ENCODE results near the gene PPY. TPM values are rescaled to one million over a fixed set of nuclear protein-coding genes. Genes with fewer than 3 reads are reported as not detected.
"Not testable (repeated sequence)": the region's sequence is repeated elsewhere in the genome, so short reads cannot be mapped to it uniquely, and the experiment has no call there.

Gene PPY
- total RNA-seq, 1 experiment from 2014 or later: not detected

DNA sequence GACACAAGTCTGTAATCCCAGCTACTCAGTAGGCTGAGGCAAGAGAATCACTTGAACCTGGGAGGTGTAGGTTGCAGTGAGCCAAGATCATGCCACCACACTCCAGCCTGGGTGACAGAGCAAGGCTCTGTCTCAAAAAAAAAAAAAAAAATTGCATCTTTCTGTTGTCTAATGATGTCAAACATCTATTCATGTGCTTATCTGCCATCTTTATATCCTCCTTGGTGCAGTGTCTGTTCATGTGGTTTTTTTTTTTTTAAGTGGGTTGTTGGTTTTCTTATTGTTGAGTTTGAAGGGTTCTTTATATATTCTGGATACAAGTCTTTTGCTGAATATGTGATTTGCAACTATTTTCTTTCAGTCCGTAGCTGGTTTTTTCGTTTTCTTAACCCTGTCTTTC is 29.2 kb upstream of the PPY start:
- DNase-seq (ENCODE audit: low read depth, low spot score); in situ Hi-C loops (cut with HindIII; ENCODE audit: low pct_unique_long_range_greater_than_20kb, low sequenced_read_pairs): not testable (repeated sequence)

GRCh38 chr17:43970366-43970765 is 28.1 kb upstream of the PPY start:
- in situ Hi-C loops (cut with HindIII; ENCODE audit: low pct_unique_long_range_greater_than_20kb, low sequenced_read_pairs): no loop called here
- DNase-seq (ENCODE audit: low read depth, low spot score): no peak

DNA sequence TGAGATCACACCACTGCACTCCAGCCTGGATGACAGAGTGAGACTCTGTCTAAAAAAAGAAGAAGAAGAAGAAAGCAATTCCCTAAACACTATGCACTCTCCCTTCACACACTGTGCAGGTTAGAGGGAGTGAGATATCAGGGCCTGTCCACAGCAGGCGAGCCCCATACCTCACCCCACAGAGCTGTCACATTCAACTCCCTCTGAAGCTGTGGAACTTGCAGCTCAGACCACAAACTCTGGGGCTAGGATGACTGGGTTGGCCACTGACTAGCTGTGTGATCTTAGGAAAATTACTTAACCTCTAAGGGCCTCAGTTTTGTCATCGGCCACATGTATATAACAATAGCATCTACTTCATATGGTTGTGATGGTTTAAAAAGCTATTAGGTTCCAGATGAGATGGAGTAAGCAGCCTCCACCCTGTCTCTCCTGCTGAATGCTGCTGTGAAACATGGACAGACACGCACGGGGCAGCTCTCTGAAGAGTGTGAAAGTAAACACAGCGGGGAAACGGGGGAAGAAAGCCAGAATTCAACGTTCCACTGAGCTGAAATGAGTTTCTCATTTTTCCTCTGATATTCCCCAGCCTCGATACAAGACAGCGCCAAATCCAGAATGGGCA is 25.1 kb upstream of the PPY start:
- in situ Hi-C loops (cut with HindIII; ENCODE audit: low pct_unique_long_range_greater_than_20kb, low sequenced_read_pairs): no loop called here
- DNase-seq (ENCODE audit: low read depth, low spot score): no peak

GRCh38 chr17:43966276-43966675 is 24.0 kb upstream of the PPY start:
- peak; percentile 42 for DNase-seq (ENCODE audit: low read depth, low spot score)
- in situ Hi-C loops (cut with HindIII; ENCODE audit: low pct_unique_long_range_greater_than_20kb, low sequenced_read_pairs): no loop called here

- in situ Hi-C loops (cut with HindIII; ENCODE audit: low pct_unique_long_range_greater_than_20kb, low sequenced_read_pairs): no loop called here
Observed at GRCh38 chr17:43962479-43962878, 20.2 kb upstream of the PPY start.

DNA sequence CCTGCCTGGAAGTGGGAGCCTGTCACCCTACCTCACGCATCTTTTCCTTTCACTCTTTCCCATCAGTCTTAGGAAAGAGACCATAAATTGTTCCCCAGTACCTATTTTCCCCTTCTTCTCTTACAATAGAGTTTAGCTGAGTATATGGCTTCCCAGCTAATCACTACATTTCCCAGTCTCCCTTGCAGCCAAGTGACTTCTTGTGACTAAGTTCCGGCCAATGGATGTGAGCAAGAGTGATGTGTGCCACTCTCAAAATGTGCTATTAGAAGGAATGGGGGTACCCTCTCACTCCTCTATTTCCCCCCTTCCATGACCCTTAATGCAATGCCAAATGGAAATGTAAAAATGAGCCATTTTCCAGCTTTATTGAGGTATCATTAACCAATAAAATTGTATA is 19.7 kb upstream of the PPY start:
- DNase-seq (ENCODE audit: low read depth, low spot score): no peak
- in situ Hi-C loops (cut with HindIII; ENCODE audit: low pct_unique_long_range_greater_than_20kb, low sequenced_read_pairs): no loop called here

More at GRCh38 chr17:43962479-43962878, 20.2 kb upstream of the PPY start:
- peak; percentile 36 for DNase-seq (ENCODE audit: low read depth, low spot score)

DNA sequence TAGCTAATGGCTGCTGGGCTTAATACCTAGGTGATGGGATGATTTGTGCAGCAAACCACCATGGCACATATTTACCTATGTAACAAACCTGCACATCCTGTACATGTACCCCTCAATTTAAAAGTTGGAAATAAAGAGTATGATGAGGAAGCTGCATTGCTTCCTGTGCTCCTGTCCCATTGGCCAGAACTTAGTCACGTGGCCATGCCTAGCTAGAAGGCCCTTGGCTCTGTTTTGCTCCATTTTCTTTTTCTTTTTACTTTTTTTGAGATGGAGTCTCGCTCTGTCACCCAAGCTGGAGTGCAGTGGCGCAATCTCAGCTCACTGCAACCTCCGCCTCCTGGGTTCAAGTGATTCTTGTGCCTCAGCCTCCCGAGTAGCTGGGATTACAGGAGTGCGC is 19.0 kb upstream of the PPY start:
- in situ Hi-C loops (cut with HindIII; ENCODE audit: low pct_unique_long_range_greater_than_20kb, low sequenced_read_pairs): not testable (repeated sequence)

DNA sequence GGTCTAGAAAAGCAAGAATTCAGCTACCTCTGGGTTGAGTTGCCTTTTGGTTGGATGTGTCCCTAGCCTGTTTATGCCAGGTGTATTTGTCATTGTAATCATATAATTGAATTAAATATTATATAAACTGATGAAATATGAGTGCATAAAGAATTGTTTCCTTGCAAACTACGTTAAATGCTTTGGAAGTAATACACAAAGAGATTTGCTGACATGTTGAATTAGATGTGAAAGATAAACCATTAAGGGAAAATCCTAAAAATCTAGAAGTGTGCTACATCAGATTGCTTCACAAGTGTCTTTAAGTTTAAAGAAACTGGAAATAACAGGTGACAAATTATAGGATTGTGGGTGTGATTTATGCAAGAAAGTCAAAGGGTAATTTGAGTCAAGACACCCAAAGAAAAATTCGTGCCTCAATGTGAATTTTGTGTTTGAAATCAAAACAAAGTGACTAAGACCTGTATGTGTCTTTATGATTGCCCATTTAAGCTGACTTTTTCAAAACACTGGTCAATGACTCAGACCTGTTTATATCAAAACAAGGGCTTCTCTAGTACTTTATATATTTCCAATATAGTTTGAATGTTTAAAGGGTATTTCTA is 16.6 kb upstream of the PPY start:
- no peak for DNase-seq (ENCODE audit: low read depth, low spot score)
- in situ Hi-C loops (cut with HindIII; ENCODE audit: low pct_unique_long_range_greater_than_20kb, low sequenced_read_pairs): no loop called here

More for the DNA sequence above, 19.0 kb upstream of the PPY start:
- not testable (repeated sequence) for DNase-seq (ENCODE audit: low read depth, low spot score)

DNA sequence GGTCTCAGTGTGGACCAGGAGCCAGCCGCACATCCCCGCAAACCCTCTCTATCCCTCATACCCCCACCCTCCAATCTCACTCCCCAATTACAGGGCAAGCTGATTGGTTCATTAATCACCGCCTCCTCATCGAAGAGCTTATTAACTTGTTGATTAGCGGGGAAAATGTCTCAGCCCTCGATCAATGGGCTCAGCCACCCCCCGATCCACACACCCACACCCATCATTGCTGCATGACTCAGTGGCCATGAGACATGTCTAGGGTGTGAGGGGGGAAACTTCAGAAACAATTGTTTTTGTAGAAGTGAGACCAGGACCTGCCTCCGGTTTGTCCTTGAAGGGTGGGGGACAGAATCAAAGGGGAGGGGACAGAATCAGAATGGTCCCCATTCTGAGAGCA is 13.9 kb upstream of the PPY start:
- in situ Hi-C loops (cut with HindIII; ENCODE audit: low pct_unique_long_range_greater_than_20kb, low sequenced_read_pairs): no loop called here
- no peak for DNase-seq (ENCODE audit: low read depth, low spot score)

- in situ Hi-C loops (cut with HindIII; ENCODE audit: low pct_unique_long_range_greater_than_20kb, low sequenced_read_pairs): no loop called here
- DNase-seq (ENCODE audit: low read depth, low spot score): no peak
Observed at GRCh38 chr17:43953746-43954145, 11.5 kb upstream of the PPY start, which contains the start of gene PYY. TSS of gene PYY (minus strand) at chr17:43953940. CDS start at chr17:43953483, 457 bp downstream.

DNA sequence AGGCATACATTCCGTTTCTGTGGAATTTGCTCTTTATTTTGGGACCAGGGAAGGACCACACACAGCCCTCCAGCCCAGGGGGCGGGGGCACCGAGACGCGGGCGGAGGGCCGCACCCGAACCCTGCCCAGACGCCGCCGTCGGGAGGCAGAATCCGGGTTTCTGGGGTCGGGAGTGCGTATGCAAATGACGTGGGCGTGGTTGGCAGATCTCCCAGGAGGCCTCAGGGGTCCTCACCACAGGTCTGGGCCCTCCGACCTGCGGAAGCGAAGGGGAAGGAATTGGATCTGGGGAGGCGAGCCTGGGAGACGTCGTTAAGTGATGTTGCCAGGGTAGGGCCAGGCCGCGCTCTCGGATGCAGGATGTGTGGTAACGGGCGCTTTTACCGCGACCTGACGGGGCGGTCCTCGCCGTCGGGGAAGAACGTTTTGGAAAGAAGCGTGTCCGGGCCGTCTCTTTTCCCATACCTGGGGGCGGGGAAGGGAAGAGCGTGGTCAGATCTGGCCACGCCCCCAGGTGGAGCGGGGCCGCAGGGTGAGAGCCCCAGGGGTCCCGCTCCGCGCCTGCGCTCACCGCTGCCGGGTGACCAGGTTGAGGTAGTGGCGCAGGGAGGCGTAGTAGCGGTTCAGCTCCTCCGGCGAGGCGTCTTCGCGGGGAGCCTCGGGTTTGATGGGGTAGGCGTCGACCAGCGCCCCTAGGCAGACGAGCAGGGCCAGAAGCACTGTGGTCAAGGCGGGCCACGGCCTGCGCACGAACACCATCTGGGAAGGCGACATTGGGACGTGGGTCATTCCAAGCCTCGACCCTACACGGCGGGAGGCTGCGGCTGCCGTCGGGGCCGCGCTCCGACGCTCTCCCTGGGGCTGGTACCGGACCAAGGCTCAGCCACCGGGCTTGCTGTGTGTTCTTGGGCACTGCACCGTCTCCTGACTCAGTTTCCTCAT is 10.7 kb upstream of the PPY start:
- DNase-seq (ENCODE audit: low read depth, low spot score): no peak
- in situ Hi-C loops (cut with HindIII; ENCODE audit: low pct_unique_long_range_greater_than_20kb, low sequenced_read_pairs): no loop called here

GRCh38 chr17:43952351-43952723 is 10.1 kb upstream of the PPY start:
- DNase-seq (ENCODE audit: low read depth, low spot score): no peak
- in situ Hi-C loops (cut with HindIII; ENCODE audit: low pct_unique_long_range_greater_than_20kb, low sequenced_read_pairs): no loop called here

- no peak for DNase-seq (ENCODE audit: low read depth, low spot score)
- in situ Hi-C loops (cut with HindIII; ENCODE audit: low pct_unique_long_range_greater_than_20kb, low sequenced_read_pairs): no loop called here
Observed at GRCh38 chr17:43951750-43952149, 9.5 kb upstream of the PPY start.

DNA sequence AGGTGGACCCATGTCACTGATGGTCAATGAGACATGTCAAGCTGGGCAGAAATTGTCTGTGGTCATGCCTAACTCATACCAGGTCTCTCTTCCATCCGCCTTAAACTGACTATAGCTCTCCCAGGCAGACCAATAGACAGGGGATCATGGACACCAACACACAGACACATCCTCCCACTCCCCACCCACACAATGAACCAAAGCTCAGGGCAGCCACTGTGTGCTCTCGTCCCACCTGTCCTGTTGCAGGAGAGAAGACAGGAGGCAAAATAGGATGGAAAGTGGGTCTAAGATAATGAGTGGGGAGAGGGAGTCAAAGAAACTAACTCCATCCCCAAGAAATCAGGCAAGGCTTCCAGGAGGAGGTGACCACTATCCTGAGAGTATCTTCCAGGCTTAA is 8.3 kb upstream of the PPY start:
- in situ Hi-C loops (cut with HindIII; ENCODE audit: low pct_unique_long_range_greater_than_20kb, low sequenced_read_pairs): no loop called here
- DNase-seq (ENCODE audit: low read depth, low spot score): no peak

GRCh38 chr17:43949781-43950180 is 7.5 kb upstream of the PPY start:
- in situ Hi-C loops (cut with HindIII; ENCODE audit: low pct_unique_long_range_greater_than_20kb, low sequenced_read_pairs): no loop called here
- DNase-seq (ENCODE audit: low read depth, low spot score): peak; percentile 25

GRCh38 chr17:43946781-43947180 is 4.5 kb upstream of the PPY start:
- in situ Hi-C loops (cut with HindIII; ENCODE audit: low pct_unique_long_range_greater_than_20kb, low sequenced_read_pairs): no loop called here
- DNase-seq (ENCODE audit: low read depth, low spot score): no peak

DNA sequence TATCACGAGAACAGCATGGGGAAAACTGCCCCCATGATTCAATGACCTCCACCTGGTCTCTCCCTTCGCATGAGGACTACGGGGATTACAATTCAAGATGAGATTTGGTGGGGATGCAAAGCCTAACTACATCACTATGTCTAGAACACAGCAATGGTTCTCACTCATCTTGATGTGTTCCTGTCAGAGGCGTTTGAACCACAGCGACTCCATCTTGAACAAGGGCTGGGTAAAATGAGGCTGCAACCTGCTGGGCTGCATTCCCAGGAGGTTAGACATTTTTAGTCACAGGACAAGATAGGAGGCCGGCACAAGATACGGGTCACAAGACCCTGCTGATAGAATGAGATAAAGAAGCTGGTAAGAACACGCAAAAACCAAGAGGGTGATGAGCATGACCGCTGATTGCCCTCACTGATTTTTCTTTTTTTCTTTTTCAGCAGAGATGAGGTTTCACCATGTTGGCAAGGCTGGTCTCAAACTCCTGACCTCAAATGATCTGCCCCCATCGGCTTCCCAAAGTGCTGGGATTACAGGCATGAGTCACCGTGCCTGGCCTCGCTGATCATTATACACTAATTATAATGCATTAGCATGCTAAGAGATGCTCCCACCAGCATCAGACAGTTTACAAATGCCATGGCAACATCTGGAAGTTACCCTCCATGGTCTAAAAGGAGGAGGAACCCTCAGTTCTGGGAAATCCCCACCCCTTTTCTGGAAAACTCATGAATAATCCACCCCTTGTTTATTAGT is 3.0 kb upstream of the PPY start:
- no peak for DNase-seq (ENCODE audit: low read depth, low spot score)

GRCh38 chr17:43940630-43941029 is 1.6 kb downstream of the PPY start:
- in situ Hi-C loops (cut with HindIII; ENCODE audit: low pct_unique_long_range_greater_than_20kb, low sequenced_read_pairs): no loop called here
- peak; percentile 71 for DNase-seq (ENCODE audit: low read depth, low spot score)

More for the DNA sequence above, 3.0 kb upstream of the PPY start:
- in situ Hi-C loops (cut with HindIII; ENCODE audit: low pct_unique_long_range_greater_than_20kb, low sequenced_read_pairs): no loop called here
